EL (cell line): ENCODE measurements around the gene CD99L2.
"Not testable (repeated sequence)": the region's sequence is repeated elsewhere in the genome, so short reads cannot be mapped to it uniquely, and the experiment has no call there.

ENCODE experiments used
- DNase-seq: peaks from one replicate; pipeline ENCODE4 v3.0.0-alpha.2; 2016

CD99L2 gene

GRCh38 chrX:150849996-150850720, 48.3 kb downstream of the CD99L2 start:
- no peak for DNase-seq

GRCh38 chrX:150849486-150849885, 49.0 kb downstream of the CD99L2 start:
- DNase-seq = no peak

- DNase-seq = no peak
Measured at GRCh38 chrX:150848914-150849365, 49.5 kb downstream of the CD99L2 start.

GRCh38 chrX:150847088-150847487, 51.4 kb downstream of the CD99L2 start:
- no peak for DNase-seq

GRCh38 chrX:150846130-150846529, 52.3 kb downstream of the CD99L2 start:
- no peak for DNase-seq

GRCh38 chrX:150845091-150845490, 53.4 kb downstream of the CD99L2 start:
- no peak for DNase-seq

- DNase-seq = no peak
Measured at GRCh38 chrX:150844016-150844415, 54.5 kb downstream of the CD99L2 start.

GRCh38 chrX:150842198-150842685, 56.2 kb downstream of the CD99L2 start:
- DNase-seq = no peak

- peak; percentile 4 for DNase-seq
Measured at GRCh38 chrX:150841456-150842197, 56.8 kb downstream of the CD99L2 start.

- DNase-seq = no peak
Measured at GRCh38 chrX:150837845-150838244, 60.6 kb downstream of the CD99L2 start.

GRCh38 chrX:150834695-150835094, 63.8 kb downstream of the CD99L2 start:
- DNase-seq = no peak

GRCh38 chrX:150833454-150834056, 64.9 kb downstream of the CD99L2 start:
- no peak for DNase-seq

GRCh38 chrX:150831863-150832262, 66.6 kb downstream of the CD99L2 start:
- no peak for DNase-seq

GRCh38 chrX:150828785-150829184, 69.7 kb downstream of the CD99L2 start:
- no peak for DNase-seq

GRCh38 chrX:150824352-150824751, 74.1 kb downstream of the CD99L2 start:
- not testable (repeated sequence) for DNase-seq

- not testable (repeated sequence) for DNase-seq
Measured at GRCh38 chrX:150823826-150824225, 74.6 kb downstream of the CD99L2 start.

- no peak for DNase-seq
Measured at GRCh38 chrX:150821971-150822370, 76.5 kb downstream of the CD99L2 start.

- peak; percentile 20 for DNase-seq
Measured at GRCh38 chrX:150813922-150814321, 84.5 kb downstream of the CD99L2 start.

GRCh38 chrX:150806827-150807226, 91.6 kb downstream of the CD99L2 start:
- no peak for DNase-seq

GRCh38 chrX:150805736-150806135, 92.7 kb downstream of the CD99L2 start:
- DNase-seq = no peak

GRCh38 chrX:150792949-150793527, 105.4 kb downstream of the CD99L2 start:
- no peak for DNase-seq

- no peak for DNase-seq
Measured at GRCh38 chrX:150790021-150790420, 108.4 kb downstream of the CD99L2 start.

- no peak for DNase-seq
Measured at GRCh38 chrX:150781677-150782076, 116.8 kb downstream of the CD99L2 start.
